ENCODE data around the gene TTN.

DNA sequence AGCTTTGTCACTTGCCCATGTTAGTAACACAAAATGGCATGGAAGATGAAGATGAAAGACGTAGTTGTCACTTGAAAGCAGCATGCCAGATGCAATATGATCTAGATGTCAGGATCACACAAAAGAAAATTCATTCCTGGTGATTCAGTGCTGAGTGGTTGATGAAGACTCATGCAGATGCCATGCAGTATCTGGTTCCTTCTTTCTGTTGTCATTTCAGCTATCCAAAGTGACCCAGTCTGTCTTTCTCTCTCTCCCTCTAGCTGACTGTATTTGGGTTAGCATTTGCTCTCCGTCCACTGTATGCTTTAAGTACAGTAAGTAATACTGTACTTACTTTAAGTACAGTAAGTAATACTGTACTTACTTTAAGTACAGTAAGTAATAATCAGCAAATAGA, 50.4 kb downstream of the TTN start:
- TF ChIP-seq, protein P1, sequence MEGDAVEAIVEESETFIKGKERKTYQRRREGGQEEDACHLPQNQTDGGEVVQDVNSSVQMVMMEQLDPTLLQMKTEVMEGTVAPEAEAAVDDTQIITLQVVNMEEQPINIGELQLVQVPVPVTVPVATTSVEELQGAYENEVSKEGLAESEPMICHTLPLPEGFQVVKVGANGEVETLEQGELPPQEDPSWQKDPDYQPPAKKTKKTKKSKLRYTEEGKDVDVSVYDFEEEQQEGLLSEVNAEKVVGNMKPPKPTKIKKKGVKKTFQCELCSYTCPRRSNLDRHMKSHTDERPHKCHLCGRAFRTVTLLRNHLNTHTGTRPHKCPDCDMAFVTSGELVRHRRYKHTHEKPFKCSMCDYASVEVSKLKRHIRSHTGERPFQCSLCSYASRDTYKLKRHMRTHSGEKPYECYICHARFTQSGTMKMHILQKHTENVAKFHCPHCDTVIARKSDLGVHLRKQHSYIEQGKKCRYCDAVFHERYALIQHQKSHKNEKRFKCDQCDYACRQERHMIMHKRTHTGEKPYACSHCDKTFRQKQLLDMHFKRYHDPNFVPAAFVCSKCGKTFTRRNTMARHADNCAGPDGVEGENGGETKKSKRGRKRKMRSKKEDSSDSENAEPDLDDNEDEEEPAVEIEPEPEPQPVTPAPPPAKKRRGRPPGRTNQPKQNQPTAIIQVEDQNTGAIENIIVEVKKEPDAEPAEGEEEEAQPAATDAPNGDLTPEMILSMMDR (IDR thresholded peaks at IDR 0.05) = no peak
- TF ChIP-seq POLR2A (IDR thresholded peaks at IDR 0.05) = no peak

Data from testis (tissue), 2 donors.